Activated naive CD8-positive, alpha-beta T cell (primary cell): ENCODE measurements around the gene OLFML2A.

Experiments
- H3K27ac Mint-ChIP-seq: one replicate; pipeline ENCODE4 v1.8.0; 2021; ENCODE audit warnings: mixed read lengths
- H3K27me3 Mint-ChIP-seq: one replicate; pipeline ENCODE4 v1.8.0; 2021; ENCODE audit warnings: mixed read lengths
- H3K36me3 Mint-ChIP-seq: one replicate; pipeline ENCODE4 v1.8.0; 2021; ENCODE audit warnings: mixed read lengths
- H3K4me1 Mint-ChIP-seq: one replicate; pipeline ENCODE4 v1.8.0; 2021; ENCODE audit warnings: low read depth, mixed read lengths
- H3K4me3 Mint-ChIP-seq: one replicate; pipeline ENCODE4 v1.8.0; 2021; ENCODE audit warnings: mild to moderate bottlenecking, mixed read lengths
- H3K9me3 Mint-ChIP-seq: one replicate; pipeline ENCODE4 v1.8.0; 2021; ENCODE audit warnings: low read depth, mixed read lengths

The OLFML2A gene

GRCh38 chr9:124793015-124793541, 16.1 kb downstream of the OLFML2A start:
- H3K27ac Mint-ChIP-seq, result no peak overlapping the region

GRCh38 chr9:124794902-124795491, 18.1 kb downstream of the OLFML2A start:
- Mint-ChIP-seq H3K27ac (no peak overlapping the region), H3K4me3 (no peak overlapping the region), H3K9me3 (no peaks in the 10 kb centered on the region), H3K4me1 (no peaks in the 10 kb centered on the region), H3K36me3 (no peaks in the 10 kb centered on the region), H3K27me3 (peaks cover 9% of the 10 kb centered on the region)

More at GRCh38 chr9:124793015-124793541, 16.1 kb downstream of the OLFML2A start:
- Mint-ChIP-seq H3K9me3 (no peaks in the 10 kb centered on the region), H3K27me3 (peaks cover 7% of the 10 kb centered on the region), H3K36me3 (no peaks in the 10 kb centered on the region), H3K4me1 (no peaks in the 10 kb centered on the region), H3K4me3 (no peak overlapping the region)

DNA sequence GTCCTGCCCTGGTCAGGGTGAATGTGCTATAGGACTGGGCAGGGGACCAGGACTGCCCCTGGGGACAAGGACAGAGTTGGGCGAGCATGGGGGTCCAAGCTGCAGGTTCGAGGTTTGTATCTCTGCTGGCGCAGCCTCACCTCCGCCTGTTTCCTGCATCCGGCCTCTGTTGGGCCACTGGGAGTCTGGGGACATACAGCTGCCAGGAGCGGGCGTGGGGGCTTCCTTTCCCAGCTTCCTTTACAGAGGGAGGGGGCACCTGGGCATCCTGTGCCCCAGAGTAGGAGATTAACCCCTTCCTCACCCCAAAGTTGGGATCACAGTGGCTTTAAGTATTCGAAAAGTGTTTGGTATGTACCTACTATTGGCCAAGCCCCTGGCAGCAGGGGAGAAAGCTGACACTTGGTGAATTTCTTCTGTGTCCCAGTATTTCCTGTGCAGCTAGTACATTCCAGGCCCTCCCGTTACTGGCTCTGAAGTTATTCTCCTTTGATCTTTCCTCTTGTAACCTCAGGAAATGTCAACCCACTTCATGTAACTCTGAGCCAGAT, 19.0 kb downstream of the OLFML2A start:
- H3K27ac Mint-ChIP-seq, result no peak overlapping the region
- peaks cover 11% of the 10 kb centered on the region for H3K27me3 Mint-ChIP-seq
- no peaks in the 10 kb centered on the region for H3K36me3 Mint-ChIP-seq
- H3K4me3 Mint-ChIP-seq, result no peak overlapping the region
- no peaks in the 10 kb centered on the region for H3K4me1 Mint-ChIP-seq
- H3K9me3 Mint-ChIP-seq, result no peaks in the 10 kb centered on the region

- H3K27me3 Mint-ChIP-seq, result peaks cover 11% of the 10 kb centered on the region
- no peak overlapping the region for H3K27ac Mint-ChIP-seq
Measured at GRCh38 chr9:124797343-124798103, 20.6 kb downstream of the OLFML2A start.

GRCh38 chr9:124799274-124800006, 22.5 kb downstream of the OLFML2A start:
- H3K27ac Mint-ChIP-seq, result no peak overlapping the region
- no peaks in the 10 kb centered on the region for H3K36me3 Mint-ChIP-seq
- no peaks in the 10 kb centered on the region for H3K4me1 Mint-ChIP-seq
- no peak overlapping the region for H3K4me3 Mint-ChIP-seq
- peaks cover 8% of the 10 kb centered on the region for H3K27me3 Mint-ChIP-seq
- no peaks in the 10 kb centered on the region for H3K9me3 Mint-ChIP-seq

More at GRCh38 chr9:124797343-124798103, 20.6 kb downstream of the OLFML2A start:
- Mint-ChIP-seq H3K4me3 (no peak overlapping the region), H3K36me3 (no peaks in the 10 kb centered on the region), H3K4me1 (no peaks in the 10 kb centered on the region), H3K9me3 (no peaks in the 10 kb centered on the region)

DNA sequence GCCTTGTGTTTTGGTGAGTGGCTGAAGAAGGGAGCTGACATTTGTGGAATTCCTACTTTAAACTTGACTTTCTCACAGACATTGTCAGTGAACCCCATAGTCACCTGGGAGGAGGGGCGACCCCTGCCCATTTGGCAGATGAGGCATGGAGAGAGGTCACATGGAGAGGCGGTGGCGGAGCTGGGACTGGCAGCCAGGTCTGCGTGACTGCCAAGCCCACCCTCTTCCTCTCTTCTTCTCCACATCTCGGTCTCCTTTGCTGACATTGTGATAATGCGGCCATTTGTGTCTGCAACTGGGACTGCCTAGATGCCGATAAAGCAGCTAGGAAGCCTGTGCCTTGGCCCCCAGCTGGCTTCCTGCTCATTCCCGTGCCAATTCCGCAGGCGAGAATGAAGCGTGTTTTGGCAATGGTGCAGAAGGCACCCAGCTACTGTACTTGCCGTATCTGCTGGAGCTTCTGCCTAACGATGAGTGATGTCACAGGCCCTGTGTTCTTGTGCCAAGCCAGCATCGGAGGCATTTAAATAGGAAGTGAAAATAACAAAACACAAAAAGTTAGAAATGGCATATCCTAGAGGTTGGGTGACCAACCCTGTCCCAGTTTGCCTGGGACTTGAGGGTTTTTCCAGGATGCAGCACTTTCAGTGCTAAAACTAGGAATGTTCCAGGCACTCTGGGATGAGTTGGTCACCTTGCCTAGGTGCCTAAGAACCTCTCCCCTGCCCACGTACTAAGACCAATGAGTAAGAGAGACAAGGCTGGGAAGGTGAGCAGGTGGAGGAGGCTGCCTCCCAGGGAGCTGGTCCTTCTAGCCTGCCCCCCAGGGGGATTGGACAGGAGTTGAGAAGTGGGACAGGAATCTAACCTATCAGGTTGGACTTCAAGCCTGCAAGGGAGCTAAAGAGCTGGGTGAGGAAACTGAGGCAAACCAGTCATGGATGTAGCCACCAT, 23.6 kb downstream of the OLFML2A start:
- Mint-ChIP-seq H3K27ac (no peak overlapping the region), H3K36me3 (no peaks in the 10 kb centered on the region), H3K9me3 (no peaks in the 10 kb centered on the region), H3K27me3 (peaks cover 8% of the 10 kb centered on the region), H3K4me1 (no peaks in the 10 kb centered on the region), H3K4me3 (no peak overlapping the region)

DNA sequence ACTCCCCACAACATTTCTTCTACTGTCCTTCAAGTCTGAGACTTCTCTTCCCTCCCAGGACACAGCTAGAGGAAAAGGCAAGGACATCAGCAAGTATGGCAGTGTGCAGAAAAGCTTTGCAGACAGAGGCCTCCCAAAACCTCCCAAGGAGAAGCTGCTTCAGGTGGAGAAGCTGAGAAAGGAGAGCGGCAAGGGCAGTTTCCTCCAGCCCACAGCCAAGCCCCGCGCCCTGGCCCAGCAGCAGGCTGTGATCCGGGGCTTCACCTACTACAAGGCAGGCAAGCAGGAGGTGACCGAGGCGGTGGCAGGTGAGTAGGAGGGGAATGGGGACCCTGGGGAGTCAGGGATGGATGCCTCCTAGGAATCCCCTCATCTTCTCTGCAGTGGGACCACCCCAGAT, 24.4 kb downstream of the OLFML2A start:
- H3K27me3 Mint-ChIP-seq, result peaks cover 8% of the 10 kb centered on the region
- H3K36me3 Mint-ChIP-seq, result no peaks in the 10 kb centered on the region
- no peaks in the 10 kb centered on the region for H3K9me3 Mint-ChIP-seq
- H3K27ac Mint-ChIP-seq, result no peak overlapping the region
- H3K4me3 Mint-ChIP-seq, result no peak overlapping the region
- no peaks in the 10 kb centered on the region for H3K4me1 Mint-ChIP-seq

DNA sequence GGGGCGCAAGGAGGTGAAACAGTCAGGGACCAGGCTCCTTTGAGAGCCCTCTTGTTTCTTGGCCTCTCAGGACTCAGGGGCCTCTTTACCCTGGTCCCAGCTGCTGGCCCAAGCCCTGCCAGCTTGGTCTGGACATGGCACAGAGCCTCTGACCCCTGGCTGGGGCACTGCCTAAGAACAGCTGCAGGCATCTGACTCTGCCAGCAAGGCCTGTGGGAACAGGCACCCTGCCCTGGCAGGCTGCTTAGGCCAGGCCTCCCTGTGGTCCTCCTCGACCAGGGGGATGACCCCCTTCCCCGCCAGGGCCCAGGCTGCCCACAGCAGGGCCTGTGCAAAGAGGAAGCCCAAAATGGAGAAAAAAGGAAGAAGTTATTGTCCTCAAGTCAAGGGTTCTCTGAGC, 25.5 kb downstream of the OLFML2A start:
- no peak overlapping the region for H3K4me3 Mint-ChIP-seq
- H3K36me3 Mint-ChIP-seq, result no peaks in the 10 kb centered on the region
- no peak overlapping the region for H3K27ac Mint-ChIP-seq
- no peaks in the 10 kb centered on the region for H3K4me1 Mint-ChIP-seq
- H3K9me3 Mint-ChIP-seq, result no peaks in the 10 kb centered on the region
- peaks cover 8% of the 10 kb centered on the region for H3K27me3 Mint-ChIP-seq

GRCh38 chr9:124803911-124804310, 27.0 kb downstream of the OLFML2A start:
- Mint-ChIP-seq H3K27me3 (peaks cover 3% of the 10 kb centered on the region), H3K9me3 (no peaks in the 10 kb centered on the region), H3K4me1 (no peaks in the 10 kb centered on the region), H3K4me3 (no peak overlapping the region), H3K36me3 (no peaks in the 10 kb centered on the region), H3K27ac (no peak overlapping the region)

- Mint-ChIP-seq H3K27ac (no peak overlapping the region), H3K36me3 (no peaks in the 10 kb centered on the region), H3K9me3 (no peaks in the 10 kb centered on the region), H3K27me3 (peaks cover 2% of the 10 kb centered on the region), H3K4me3 (no peak overlapping the region), H3K4me1 (no peaks in the 10 kb centered on the region)
Measured at GRCh38 chr9:124805186-124805585, 28.3 kb downstream of the OLFML2A start.

DNA sequence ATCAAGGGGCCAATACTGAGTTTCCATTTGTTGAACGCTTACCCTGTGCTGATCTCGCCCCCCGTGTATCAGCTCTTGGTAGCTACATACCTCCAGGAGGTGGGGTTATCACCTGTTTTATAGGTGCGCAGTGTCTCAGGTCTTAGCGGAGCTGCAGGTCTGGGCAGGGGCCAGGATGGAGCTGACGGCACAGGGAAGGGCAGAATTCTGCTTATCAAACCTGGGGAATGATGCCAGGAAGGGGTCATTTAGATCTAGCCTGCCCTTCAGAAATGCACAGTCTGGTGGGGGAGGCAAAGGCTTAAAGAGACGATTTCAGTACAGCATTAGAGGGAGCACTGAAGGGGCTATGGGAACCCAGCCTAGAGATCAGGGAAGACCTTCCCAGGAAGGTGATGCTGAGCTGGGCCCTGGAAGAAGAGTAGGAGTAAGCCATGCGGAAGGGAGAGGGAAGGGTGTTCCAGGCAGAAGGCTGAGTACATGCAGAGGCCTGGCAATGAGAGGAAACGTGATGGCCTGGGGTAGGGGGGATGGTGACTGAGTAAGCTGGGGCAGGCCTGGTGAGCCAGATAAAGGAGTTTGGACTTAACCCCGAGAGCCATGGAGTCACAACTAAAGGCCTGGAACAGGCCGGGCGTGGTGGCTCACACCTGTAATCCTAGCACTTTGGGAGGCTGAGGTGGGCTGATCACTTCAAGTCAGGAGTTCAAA, 31.5 kb downstream of the OLFML2A start:
- Mint-ChIP-seq H3K9me3 (no peaks in the 10 kb centered on the region), H3K4me3 (no peak overlapping the region), H3K27ac (no peak overlapping the region), H3K27me3 (peaks cover 2% of the 10 kb centered on the region), H3K36me3 (no peaks in the 10 kb centered on the region), H3K4me1 (no peaks in the 10 kb centered on the region)

DNA sequence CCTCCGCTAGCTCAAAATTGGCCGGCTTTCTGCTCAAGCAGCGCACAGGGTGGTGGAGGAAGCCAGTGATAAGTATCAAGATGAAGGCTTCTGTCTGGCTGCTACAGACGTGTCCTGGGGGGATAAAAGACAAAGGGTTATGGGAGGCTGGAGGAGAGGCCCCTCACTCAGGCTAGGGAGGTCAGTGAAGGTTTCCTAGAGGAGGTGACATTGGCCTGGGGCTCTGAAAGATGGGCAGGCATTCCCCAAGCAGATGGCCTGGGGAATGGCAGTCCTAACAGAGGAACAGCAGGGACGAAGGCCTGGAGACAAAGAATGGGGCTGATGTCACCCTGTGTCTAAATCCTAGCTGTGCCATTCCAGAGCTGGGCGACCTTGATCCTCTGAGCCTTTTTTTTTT, 32.3 kb downstream of the OLFML2A start:
- peaks cover 2% of the 10 kb centered on the region for H3K27me3 Mint-ChIP-seq
- H3K4me3 Mint-ChIP-seq, result no peak overlapping the region
- no peaks in the 10 kb centered on the region for H3K9me3 Mint-ChIP-seq

GRCh38 chr9:124809741-124810500, 33.0 kb downstream of the OLFML2A start:
- H3K4me3 Mint-ChIP-seq, result no peak overlapping the region
- H3K27me3 Mint-ChIP-seq, result peaks cover 2% of the 10 kb centered on the region
- no peaks in the 10 kb centered on the region for H3K4me1 Mint-ChIP-seq
- no peak overlapping the region for H3K27ac Mint-ChIP-seq
- H3K36me3 Mint-ChIP-seq, result no peaks in the 10 kb centered on the region
- H3K9me3 Mint-ChIP-seq, result no peaks in the 10 kb centered on the region

More for the DNA sequence above, 32.3 kb downstream of the OLFML2A start:
- H3K27ac Mint-ChIP-seq, result no peak overlapping the region
- no peaks in the 10 kb centered on the region for H3K36me3 Mint-ChIP-seq
- no peaks in the 10 kb centered on the region for H3K4me1 Mint-ChIP-seq
